Stimulated activated CD8-positive, alpha-beta memory T cell treated with anti-CD3 and anti-CD28 coated beads, Interleukin-7, amount 100 ng/mL, for 4 hours (primary cell): ENCODE data around the gene MEAF6.

Source experiments
- DNase-seq, 2 donors: peaks; one replicate each; pipeline ENCODE4 v3.0.0-alpha.2; 2020; ENCODE audit warnings: low read depth in 2 of 2

Gene MEAF6

GRCh38 chr1:37485902-37486679, 28.5 kb downstream of the MEAF6 start:
- DNase-seq = no peak

GRCh38 chr1:37484325-37485051, 30.1 kb downstream of the MEAF6 start:
- DNase-seq = no peak

- no peak for DNase-seq
These were observed 30.8 kb downstream of the MEAF6 start for GRCh38 chr1:37483785-37484184.

GRCh38 chr1:37482796-37483744, 31.5 kb downstream of the MEAF6 start:
- DNase-seq = no peak

GRCh38 chr1:37482004-37482785, 32.4 kb downstream of the MEAF6 start:
- DNase-seq = no peak

GRCh38 chr1:37481289-37482003, 33.1 kb downstream of the MEAF6 start:
- no peak for DNase-seq

- no peak for DNase-seq
These were observed 33.8 kb downstream of the MEAF6 start for GRCh38 chr1:37480581-37481288.

- no peak for DNase-seq
These were observed 34.5 kb downstream of the MEAF6 start for GRCh38 chr1:37480125-37480466.

GRCh38 chr1:37479255-37480124, 35.1 kb downstream of the MEAF6 start:
- DNase-seq = peak; percentile 93

GRCh38 chr1:37478890-37479254, 35.7 kb downstream of the MEAF6 start:
- no peak for DNase-seq

- peak in 1 of 2 donors; percentile 66 for DNase-seq
These were observed 36.1 kb downstream of the MEAF6 start for GRCh38 chr1:37478451-37478881.

- DNase-seq = no peak
These were observed 36.6 kb downstream of the MEAF6 start for GRCh38 chr1:37477946-37478345.

GRCh38 chr1:37477198-37477931, 37.2 kb downstream of the MEAF6 start:
- DNase-seq = peak; percentile 89 to 90

GRCh38 chr1:37476460-37477197, 37.9 kb downstream of the MEAF6 start:
- no peak for DNase-seq

- no peak for DNase-seq
These were observed 38.5 kb downstream of the MEAF6 start for GRCh38 chr1:37476087-37476452.

GRCh38 chr1:37475380-37476086, 39.0 kb downstream of the MEAF6 start:
- DNase-seq = no peak
